ACC112 (cell line): ENCODE data around the gene SSTR5.

Source experiments
- H2AFZ ChIP-seq: fragments of 200-600 bp; sonication (generic); one replicate; pipeline ENCODE4 v1.6.0; 2017; ENCODE audit warnings: antibody characterized with exemption, low read length; ENCODE audit not compliant: unreplicated experiment
- H3K27ac ChIP-seq: fragments of 200-600 bp; sonication (generic); 2 replicates; pipeline ENCODE4 v1.5.1; 2014; ENCODE audit warnings: low read depth, mild to moderate bottlenecking, antibody characterized with exemption, low read length, moderate library complexity
- H3K27me3 ChIP-seq: fragments of 200-600 bp; sonication (generic); 2 replicates; pipeline ENCODE4 v1.6.1; 2014; ENCODE audit warnings: mild to moderate bottlenecking, antibody characterized with exemption, low read length, moderate library complexity, mixed read lengths; ENCODE audit not compliant: insufficient read depth
- H3K36me3 ChIP-seq: fragments of 200-600 bp; sonication (generic); 2 replicates; pipeline ENCODE4 v1.6.1; 2016; ENCODE audit warnings: mild to moderate bottlenecking, antibody characterized with exemption, low read length, moderate library complexity, mixed read lengths; ENCODE audit not compliant: insufficient read depth
- H3K4me1 ChIP-seq: fragments of 200-600 bp; sonication (generic); one replicate; pipeline ENCODE4 v1.6.1; 2016; ENCODE audit warnings: low read length, mixed read lengths; ENCODE audit not compliant: insufficient read depth, unreplicated experiment, control insufficient read depth
- H3K4me3 ChIP-seq: fragments of 200-600 bp; sonication (generic); 2 replicates; pipeline ENCODE4 v1.5.1; 2014; ENCODE audit warnings: mild to moderate bottlenecking, low read depth, low read length
- H3K79me2 ChIP-seq: fragments of 200-600 bp; sonication (generic); one replicate; pipeline ENCODE4 v1.6.0; 2016; ENCODE audit warnings: low read length; ENCODE audit not compliant: control insufficient read depth, unreplicated experiment, insufficient read depth

SSTR5 gene

DNA sequence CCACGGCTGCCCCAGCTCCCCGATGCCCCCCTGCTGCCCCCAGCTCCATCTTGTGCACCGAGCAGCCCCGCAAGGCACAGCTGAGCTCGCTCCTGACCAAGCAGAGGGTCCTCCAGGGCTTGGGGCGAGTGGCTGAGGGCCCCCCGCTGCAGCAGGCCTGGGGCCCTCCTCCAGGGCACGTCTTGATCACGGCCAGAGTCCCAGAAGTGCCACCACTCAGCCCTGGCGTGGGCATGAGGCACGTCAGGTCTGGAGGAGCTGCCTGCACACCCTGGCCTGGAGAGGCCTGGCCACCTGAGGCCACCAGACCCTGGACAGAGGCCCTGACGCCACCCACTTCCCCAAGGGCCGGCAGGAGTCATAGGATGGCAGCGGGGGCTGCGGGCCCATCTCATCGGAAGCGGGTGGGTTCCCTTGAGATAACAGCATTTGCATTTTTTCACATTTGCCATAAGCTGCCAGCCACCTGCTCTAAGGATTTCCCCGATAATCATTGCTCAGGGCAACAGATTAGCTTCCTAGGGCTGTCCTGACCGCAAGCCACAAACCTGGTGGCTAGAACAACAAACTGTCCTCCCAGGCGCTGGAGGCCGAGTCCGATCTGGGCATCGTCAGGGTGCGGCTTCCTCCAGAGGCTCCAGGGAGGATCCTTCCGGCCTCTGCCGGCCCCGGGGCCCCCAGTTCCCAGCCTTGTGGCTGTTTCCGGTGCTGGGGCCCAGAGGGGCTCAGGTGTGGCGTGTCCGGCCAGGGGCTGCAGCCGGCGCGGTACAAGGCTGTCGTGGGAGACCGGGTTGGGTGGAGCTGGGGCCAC is 47.4 kb downstream of the SSTR5 start:
- Histone ChIP-seq H3K79me2 (no peaks in the 10 kb centered on the region), H3K4me3 (no peak overlapping the region), H3K36me3 (no peaks in the 10 kb centered on the region), H3K27me3 (no peaks in the 10 kb centered on the region), H3K27ac (no peak overlapping the region), H2AFZ (no peak overlapping the region), H3K4me1 (no peaks in the 10 kb centered on the region)

DNA sequence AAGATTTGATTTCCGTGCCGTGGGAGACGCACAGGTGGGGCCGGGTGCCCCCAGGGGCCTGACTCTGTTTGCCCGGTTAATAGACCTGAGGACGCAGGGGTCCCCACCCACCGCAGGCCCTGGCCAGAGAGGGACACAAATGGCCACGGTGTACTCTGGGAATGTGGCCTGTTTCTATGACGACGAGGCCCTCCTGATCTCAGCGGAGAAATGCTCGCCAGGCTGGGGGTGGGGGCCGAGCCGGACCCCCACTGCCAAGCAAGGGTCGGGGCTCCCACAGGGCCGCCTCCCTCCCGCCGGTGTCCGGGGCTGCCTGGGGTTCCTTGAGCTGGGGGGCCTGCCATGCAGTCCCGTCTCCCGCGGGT is 48.0 kb downstream of the SSTR5 start:
- no peak overlapping the region for H3K4me3 ChIP-seq
- H3K36me3 ChIP-seq: no peaks in the 10 kb centered on the region
- no peak overlapping the region for H3K27ac ChIP-seq
- H3K27me3 ChIP-seq: no peaks in the 10 kb centered on the region
- H2AFZ ChIP-seq: no peak overlapping the region
- H3K79me2 ChIP-seq: no peaks in the 10 kb centered on the region
- H3K4me1 ChIP-seq: no peaks in the 10 kb centered on the region

DNA sequence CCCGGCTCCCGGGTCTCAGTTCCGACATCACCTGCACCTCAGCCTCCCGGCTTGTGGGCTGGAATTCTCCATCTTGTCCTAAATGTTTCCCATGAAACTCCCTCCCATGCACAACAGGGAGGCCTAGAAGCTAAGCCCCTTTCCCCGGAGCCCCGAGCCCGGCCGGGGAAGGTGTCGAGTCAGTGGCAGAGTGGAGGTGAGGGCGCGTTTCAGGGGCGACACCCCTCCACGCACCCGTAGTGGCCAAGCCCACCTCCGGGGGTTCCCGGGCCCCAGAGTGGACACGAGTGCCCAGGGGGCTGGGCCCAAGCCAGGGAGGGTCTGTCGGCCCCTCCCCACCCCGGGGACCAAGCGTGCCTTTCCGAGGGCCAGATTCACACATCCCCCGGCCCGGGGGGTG is 48.5 kb downstream of the SSTR5 start:
- Histone ChIP-seq H3K36me3 (no peaks in the 10 kb centered on the region), H3K27me3 (no peaks in the 10 kb centered on the region), H3K27ac (no peak overlapping the region), H2AFZ (no peak overlapping the region), H3K4me1 (no peaks in the 10 kb centered on the region), H3K79me2 (no peaks in the 10 kb centered on the region), H3K4me3 (no peak overlapping the region)

- Histone ChIP-seq H3K79me2 (no peaks in the 10 kb centered on the region), H3K36me3 (no peaks in the 10 kb centered on the region), H3K27ac (no peak overlapping the region), H3K4me1 (no peaks in the 10 kb centered on the region), H3K27me3 (no peaks in the 10 kb centered on the region), H2AFZ (no peak overlapping the region), H3K4me3 (no peak overlapping the region)
Observed at GRCh38 chr16:1121601-1122397, 49.3 kb downstream of the SSTR5 start.

DNA sequence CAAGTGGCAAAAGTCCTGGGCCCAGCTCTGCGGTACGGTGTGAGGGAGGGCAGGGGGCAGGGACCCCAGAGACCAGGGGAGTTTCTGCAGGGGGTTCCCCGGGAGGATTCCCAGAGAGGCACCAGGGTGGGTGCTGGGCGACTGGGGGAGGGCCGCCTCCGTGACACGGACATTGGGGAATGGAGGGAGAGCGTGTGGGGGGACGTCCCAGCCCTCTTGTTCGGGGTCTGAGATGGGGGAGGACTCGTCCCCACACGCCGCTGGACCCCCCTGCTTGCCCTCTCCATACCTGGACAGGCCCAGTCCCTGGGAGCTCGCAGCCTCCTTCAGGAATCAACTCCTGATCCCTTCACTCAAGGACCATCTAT is 49.8 kb downstream of the SSTR5 start:
- H3K4me1 ChIP-seq: no peaks in the 10 kb centered on the region
- H3K27ac ChIP-seq: no peak overlapping the region
- no peaks in the 10 kb centered on the region for H3K36me3 ChIP-seq
- no peaks in the 10 kb centered on the region for H3K27me3 ChIP-seq
- no peak overlapping the region for H3K4me3 ChIP-seq
- H3K79me2 ChIP-seq: no peaks in the 10 kb centered on the region
- H2AFZ ChIP-seq: no peak overlapping the region

GRCh38 chr16:1123525-1124230 is 51.1 kb downstream of the SSTR5 start:
- no peaks in the 10 kb centered on the region for H3K27me3 ChIP-seq
- H3K27ac ChIP-seq: no peak overlapping the region
- no peak overlapping the region for H2AFZ ChIP-seq
- no peaks in the 10 kb centered on the region for H3K36me3 ChIP-seq
- no peaks in the 10 kb centered on the region for H3K4me1 ChIP-seq
- no peaks in the 10 kb centered on the region for H3K79me2 ChIP-seq
- H3K4me3 ChIP-seq: no peak overlapping the region

GRCh38 chr16:1124291-1124690 is 51.7 kb downstream of the SSTR5 start:
- H3K36me3 ChIP-seq: no peaks in the 10 kb centered on the region
- no peak overlapping the region for H3K27ac ChIP-seq
- H2AFZ ChIP-seq: no peak overlapping the region
- H3K4me1 ChIP-seq: no peaks in the 10 kb centered on the region
- H3K79me2 ChIP-seq: no peaks in the 10 kb centered on the region
- no peak overlapping the region for H3K4me3 ChIP-seq
- H3K27me3 ChIP-seq: no peaks in the 10 kb centered on the region

DNA sequence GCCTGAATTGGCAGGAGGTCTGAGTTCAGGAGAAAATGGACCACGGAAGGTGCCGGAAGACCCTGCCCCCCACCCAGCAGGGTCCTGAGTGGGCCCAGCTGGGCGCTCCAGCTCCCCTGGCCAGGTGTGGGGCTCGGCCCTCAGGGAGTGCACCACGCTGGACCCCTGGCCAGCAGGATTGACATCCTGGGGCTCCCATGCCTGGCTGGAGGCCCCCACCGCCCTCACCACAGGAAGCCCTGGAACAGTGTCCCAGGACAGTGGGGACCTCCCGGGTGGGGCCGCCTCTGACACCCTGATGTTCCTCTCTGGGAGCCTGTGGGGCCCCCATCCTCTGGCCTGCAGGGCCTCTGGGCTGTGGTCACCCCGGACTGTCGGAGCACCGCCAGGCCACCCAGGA is 52.2 kb downstream of the SSTR5 start:
- no peaks in the 10 kb centered on the region for H3K36me3 ChIP-seq
- H3K4me1 ChIP-seq: no peaks in the 10 kb centered on the region
- no peaks in the 10 kb centered on the region for H3K27me3 ChIP-seq
- H3K4me3 ChIP-seq: no peak overlapping the region
- H2AFZ ChIP-seq: no peak overlapping the region
- H3K79me2 ChIP-seq: no peaks in the 10 kb centered on the region
- no peak overlapping the region for H3K27ac ChIP-seq

DNA sequence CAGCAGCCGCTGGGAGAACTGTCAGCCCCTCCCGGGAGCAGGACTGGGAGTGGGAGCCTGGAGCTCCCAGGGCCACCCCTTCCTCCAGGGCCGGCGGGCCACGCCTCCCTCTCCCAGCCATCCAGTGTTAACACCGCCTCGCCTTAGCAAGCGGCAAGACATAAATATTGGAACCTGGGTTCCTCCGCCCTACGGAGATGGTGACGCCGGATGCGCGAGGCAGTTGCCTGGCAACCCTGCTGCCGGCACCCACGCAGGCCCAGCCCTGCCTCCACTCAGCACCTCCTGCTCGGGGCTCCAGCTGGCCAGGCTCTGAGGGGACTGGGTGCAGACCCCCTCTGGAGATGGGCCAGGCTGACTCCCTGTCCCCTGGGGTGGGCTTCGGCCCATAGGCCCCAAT is 52.9 kb downstream of the SSTR5 start:
- no peak overlapping the region for H3K27ac ChIP-seq
- no peaks in the 10 kb centered on the region for H3K27me3 ChIP-seq
- H3K4me1 ChIP-seq: no peaks in the 10 kb centered on the region

DNA sequence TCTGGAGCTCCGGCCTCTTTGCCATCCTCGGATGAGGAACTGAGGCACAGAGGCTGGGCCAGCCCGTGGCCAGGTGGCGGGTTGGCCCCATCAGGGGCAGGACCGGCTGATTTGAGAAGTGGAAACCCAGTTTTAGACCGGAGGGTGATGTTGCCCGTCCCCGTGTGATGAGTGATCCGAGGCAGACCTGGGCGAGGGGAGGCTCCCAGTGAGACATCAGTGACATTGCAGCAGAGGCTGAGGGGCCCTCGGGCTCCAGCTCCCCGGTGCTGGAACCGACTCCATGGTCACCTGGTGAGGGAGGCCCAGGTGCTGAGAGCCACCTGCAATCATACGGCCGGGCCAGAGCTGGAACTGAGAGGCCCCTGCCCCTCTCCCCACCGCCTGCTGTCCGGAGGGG is 53.5 kb downstream of the SSTR5 start:
- Histone ChIP-seq H3K4me1 (no peaks in the 10 kb centered on the region), H3K36me3 (no peaks in the 10 kb centered on the region), H3K4me3 (no peak overlapping the region), H3K79me2 (no peaks in the 10 kb centered on the region), H3K27ac (no peak overlapping the region), H3K27me3 (no peaks in the 10 kb centered on the region), H2AFZ (no peak overlapping the region)

More for the DNA sequence above, 52.9 kb downstream of the SSTR5 start:
- H2AFZ ChIP-seq: no peak overlapping the region
- no peaks in the 10 kb centered on the region for H3K36me3 ChIP-seq
- H3K4me3 ChIP-seq: no peak overlapping the region
- no peaks in the 10 kb centered on the region for H3K79me2 ChIP-seq
